ENCODE measurements around the gene MAN2A2.

Gene MAN2A2

GRCh38 chr15:90970274-90970673, 67.2 kb downstream of the MAN2A2 start:
- DNase-seq, result no peak

GRCh38 chr15:90972133-90972532, 69.0 kb downstream of the MAN2A2 start:
- DNase-seq, result no peak
